PC-9 (cell line): ENCODE results near the gene KCNH6. TPM values are rescaled to one million over a fixed set of nuclear protein-coding genes. Genes with fewer than 3 reads are reported as not detected.

ENCODE experiments used
- BruUV-seq: library from RNA; stranded (reverse); fragments of 400-500 nt; replicated peaks from 2 replicates; lab custom pipeline; 2021; lab: Mats Ljungman, UMichigan
- CTCF ChIA-PET: fragments of 300-600 bp; sonication (Branson Sonifier 250); formaldehyde crosslinking; loops from one replicate; lab custom pipeline; 2022; ENCODE audit warnings: antibody characterized with exemption; lab: Charles Lee
- POLR2A ChIA-PET: fragments of 300-600 bp; sonication (Branson Sonifier 250); formaldehyde crosslinking; loops from one replicate; lab custom pipeline; 2022; ENCODE audit warnings: antibody characterized with exemption; ENCODE audit not compliant: unreplicated experiment; lab: Charles Lee
- DNase-seq, 2 experiments: peaks; one replicate each; pipeline versions ENCODE4 v3.0.0 to v3.0.0-alpha.2; 2015 to 2022; ENCODE audit warnings: mixed read lengths in 1 of 2
- H2AFZ ChIP-seq: fragments of 200-600 bp; sonication (generic); 2 replicates; pipeline ENCODE4 v1.8.1; 2017; ENCODE audit warnings: antibody characterized with exemption
- H3F3A ChIP-seq: fragments of 200-600 bp; sonication (generic); 2 replicates; pipeline ENCODE4 v1.8.1; 2017; ENCODE audit warnings: antibody characterized with exemption, mild to moderate bottlenecking, low read depth; ENCODE audit not compliant: insufficient read depth
- H3K27ac ChIP-seq: fragments of 200-600 bp; sonication (generic); 2 replicates; pipeline ENCODE4 v1.6.1; 2016; ENCODE audit warnings: mixed run types
- H3K27me3 ChIP-seq: fragments of 200-600 bp; sonication (generic); 2 replicates; pipeline ENCODE4 v1.6.1; 2016; ENCODE audit warnings: low read depth, mixed run types; ENCODE audit not compliant: insufficient read depth
- H3K36me3 ChIP-seq: fragments of 200-600 bp; sonication (generic); 2 replicates; pipeline ENCODE4 v1.6.1; 2016; ENCODE audit warnings: low read depth, mixed run types
- H3K4me1 ChIP-seq: fragments of 200-600 bp; sonication (generic); replicated peaks from 2 replicates; pipeline ENCODE4 v1.6.1; 2016; ENCODE audit warnings: mixed run types; ENCODE audit not compliant: insufficient read depth
- H3K4me2 ChIP-seq: fragments of 200-600 bp; sonication (generic); 2 replicates; pipeline ENCODE4 v1.6.1; 2017; ENCODE audit warnings: mixed run types
- H3K4me3 ChIP-seq: fragments of 200-600 bp; sonication (generic); 2 replicates; pipeline ENCODE4 v1.6.1; 2016; ENCODE audit warnings: mixed run types
- H3K79me2 ChIP-seq: fragments of 200-600 bp; sonication (generic); 2 replicates; pipeline ENCODE4 v1.6.1; 2017; ENCODE audit warnings: low read depth, mixed run types
- H3K9me2 ChIP-seq: fragments of 200-600 bp; sonication (generic); 2 replicates; pipeline ENCODE4 v1.8.1; 2017; ENCODE audit warnings: mild to moderate bottlenecking; ENCODE audit not compliant: insufficient read depth
- H3K9me3 ChIP-seq: fragments of 200-600 bp; sonication (generic); 2 replicates; pipeline ENCODE4 v1.8.1; 2016; ENCODE audit warnings: low read depth; ENCODE audit not compliant: insufficient read depth
- H4K20me1 ChIP-seq: fragments of 200-600 bp; sonication (generic); 2 replicates; pipeline ENCODE4 v1.8.1; 2017; ENCODE audit not compliant: insufficient read depth
- CTCF ChIP-seq: fragments of 200-600 bp; sonication (generic); conservative IDR thresholded peaks from 2 replicates; pipeline ENCODE4 v1.6.1; 2017; ENCODE audit warnings: mixed run types, antibody characterized with exemption, mild to moderate bottlenecking, moderate library complexity
- EZH2 ChIP-seq: fragments of 200-600 bp; sonication (generic); IDR thresholded peaks from 2 replicates; pipeline ENCODE4 v1.8.0; 2017; ENCODE audit warnings: antibody characterized with exemption, low read depth
- intact Hi-C: fragments of 100-400 bp; cut with micrococcal nuclease; formaldehyde crosslinking; loops from one replicate; pipeline ENCODE4 v1.10.0; 2022; ENCODE audit not compliant: unreplicated experiment
- total RNA-seq: library from RNA; stranded (reverse); gene quantifications from 2 replicates; pipeline ENCODE4 v1.2.3, GENCODE V29; 2021

KCNH6 gene
- total RNA-seq, 1 experiment from 2014 or later = not detected

- Histone ChIP-seq H3K4me1 (no peaks in the 10 kb centered on the region), H3K4me3 (no peak overlapping the region), H2AFZ (no peak overlapping the region), H4K20me1 (no peaks in the 10 kb centered on the region), H3K27me3 (peaks cover 60% of the 10 kb centered on the region), H3K79me2 (no peaks in the 10 kb centered on the region), H3K4me2 (no peak overlapping the region), H3K27ac (no peak overlapping the region), H3K9me2 (no peaks in the 10 kb centered on the region), H3K36me3 (no peaks in the 10 kb centered on the region), H3K9me3 (no peaks in the 10 kb centered on the region), H3F3A (no peaks in the 10 kb centered on the region)
- ChIA-PET CTCF (interaction anchor here (0.5 kb wide), 1 partner anchor 850 kb away, joined by 3 read pairs; no protein-coding TSS in a partner anchor), POLR2A (no interaction called here)
- no peak for DNase-seq
- TF ChIP-seq CTCF (no peak), EZH2 (no peak)
- intact Hi-C loops = no loop called here
- BruUV-seq = no TSS peak
These were observed 34.3 kb upstream of the KCNH6 start for GRCh38 chr17:63488851-63489250.

GRCh38 chr17:63489291-63489690, 33.9 kb upstream of the KCNH6 start:
- H3K9me3 ChIP-seq = no peaks in the 10 kb centered on the region
- BruUV-seq = no TSS peak
- intact Hi-C loops = no loop called here
- no peaks in the 10 kb centered on the region for H4K20me1 ChIP-seq
- no peaks in the 10 kb centered on the region for H3K9me2 ChIP-seq
- ChIA-PET POLR2A (no interaction called here), CTCF (interaction anchor here (0.6 kb wide), 1 partner anchor 464 kb away, joined by 20 read pairs; no protein-coding TSS in a partner anchor)
- no peak for TF ChIP-seq CTCF
- TF ChIP-seq EZH2 = no peak
- no peaks in the 10 kb centered on the region for H3K36me3 ChIP-seq
- no peak for DNase-seq
- no peak overlapping the region for H3K4me3 ChIP-seq
- H3K27me3 ChIP-seq = peaks cover 63% of the 10 kb centered on the region
- no peaks in the 10 kb centered on the region for H3K79me2 ChIP-seq
- H3K4me2 ChIP-seq = no peak overlapping the region
- H3K27ac ChIP-seq = no peak overlapping the region
- no peaks in the 10 kb centered on the region for H3F3A ChIP-seq
- H2AFZ ChIP-seq = no peak overlapping the region
- no peaks in the 10 kb centered on the region for H3K4me1 ChIP-seq

GRCh38 chr17:63490329-63490728, 32.8 kb upstream of the KCNH6 start:
- Histone ChIP-seq H3K9me2 (no peaks in the 10 kb centered on the region), H3K4me3 (no peak overlapping the region), H3K9me3 (no peaks in the 10 kb centered on the region), H3K4me1 (no peaks in the 10 kb centered on the region), H3K4me2 (no peak overlapping the region), H3K27me3 (peaks cover 73% of the 10 kb centered on the region), H4K20me1 (no peaks in the 10 kb centered on the region), H3K36me3 (no peaks in the 10 kb centered on the region), H2AFZ (no peak overlapping the region), H3K27ac (no peak overlapping the region), H3F3A (no peaks in the 10 kb centered on the region), H3K79me2 (no peaks in the 10 kb centered on the region)
- TF ChIP-seq CTCF (no peak), EZH2 (no peak)
- no peak for DNase-seq
- ChIA-PET POLR2A (no interaction called here), CTCF (no interaction called here)
- intact Hi-C loops = no loop called here
- no TSS peak for BruUV-seq
